Endometrial microvascular endothelial cells (primary cell): ENCODE measurements around the gene VCL. TPM values are rescaled to one million over a fixed set of nuclear protein-coding genes. Genes with fewer than 3 reads are reported as not detected.
"Not testable (repeated sequence)": the region's sequence is repeated elsewhere in the genome, so short reads cannot be mapped to it uniquely, and the experiment has no call there.

Experiments
- in situ Hi-C: cut with HindIII; loops from 2 replicates; pipeline ENCODE4 v1.10.0; 2017; ENCODE audit warnings: low sequenced_read_pairs, low pct_unique_long_range_greater_than_20kb; ENCODE audit errors: inconsistent ontology term
- total RNA-seq: library from RNA; depleted of rRNA; stranded (reverse); fragments of >200 nt; gene quantifications from one replicate; pipeline ENCODE4 v1.2.3, GENCODE V29; 2015; ENCODE audit errors: inconsistent ontology term

Gene VCL
- total RNA-seq = 198 TPM

- in situ Hi-C loops = no loop called here
Measured at GRCh38 chr10:73997787-73998622, at the start of gene VCL. VCL (plus strand) TSS chr10:73998116; CDS start chr10:73998208, 92 bp downstream.

DNA sequence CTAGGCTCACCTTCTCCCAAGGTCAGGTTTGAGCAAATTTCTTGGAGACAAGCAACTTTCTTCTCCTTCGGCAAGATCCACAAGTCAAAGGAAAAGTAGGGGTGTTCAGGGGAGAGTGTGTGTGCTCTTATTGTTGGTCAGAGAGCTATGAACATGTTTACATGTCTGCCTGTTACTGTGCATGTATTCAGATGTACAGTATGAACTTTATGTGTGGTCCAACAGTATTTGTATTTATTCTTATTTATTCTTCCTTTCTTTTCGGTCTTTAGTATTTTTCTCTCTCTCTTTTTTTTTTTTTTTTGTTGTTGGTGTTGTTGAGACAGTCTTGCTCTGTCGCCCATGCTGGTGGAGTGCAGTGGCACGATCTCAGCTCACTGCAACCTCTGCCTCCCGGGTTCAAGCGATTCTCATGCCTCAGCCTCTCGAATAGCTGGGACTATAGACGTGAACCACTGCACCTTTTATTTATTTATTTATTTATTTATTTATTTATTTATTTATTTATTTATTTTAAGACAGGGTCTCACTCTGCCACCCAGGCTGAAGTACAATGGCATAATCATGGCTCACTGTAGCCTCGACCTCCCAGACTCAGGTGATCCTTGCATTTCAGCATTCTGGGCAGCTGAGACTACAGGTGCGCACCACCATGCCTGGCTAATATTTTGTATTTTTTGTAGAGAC, 48.8 kb upstream of the VCL start:
- in situ Hi-C loops = no loop called here

GRCh38 chr10:73950155-73950948, 47.6 kb upstream of the VCL start:
- in situ Hi-C loops = no loop called here

DNA sequence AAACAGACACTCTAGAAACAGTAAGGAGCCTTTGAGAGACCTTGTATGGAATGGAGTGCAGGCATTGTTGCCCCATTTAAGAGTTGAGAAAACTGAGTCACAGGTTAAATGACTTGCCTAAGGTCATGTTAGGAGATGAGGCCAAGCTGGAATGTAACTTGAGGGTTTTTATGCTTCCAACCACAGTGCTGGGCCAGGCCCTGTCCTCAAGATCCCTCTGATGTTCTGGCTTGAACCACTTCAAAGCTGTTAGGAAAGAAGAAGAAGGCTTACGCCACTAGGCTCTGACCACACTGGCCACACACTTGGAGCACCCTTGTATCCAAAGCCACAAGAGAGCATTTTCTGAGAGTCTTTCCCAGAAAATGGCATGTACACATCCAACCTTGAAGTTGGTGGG, 44.3 kb upstream of the VCL start:
- in situ Hi-C loops = no loop called here

DNA sequence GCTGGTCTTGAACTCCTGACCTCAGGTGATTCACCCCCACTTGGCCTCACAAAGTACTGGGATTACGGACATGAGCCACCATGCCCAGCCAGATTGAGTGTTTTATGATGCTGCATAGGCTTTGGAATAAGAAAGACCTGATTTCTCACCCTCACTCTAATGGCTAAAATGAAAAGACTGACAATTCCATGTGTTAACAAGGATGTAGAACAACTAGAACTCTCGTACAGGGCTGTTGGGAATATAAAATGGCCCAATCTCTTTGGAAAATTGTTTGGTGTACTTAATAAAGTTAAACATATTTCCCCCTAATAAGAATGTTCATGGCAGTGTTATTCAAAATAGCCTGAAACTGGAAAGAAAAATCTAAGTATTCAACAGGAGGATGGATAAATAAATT, 43.2 kb upstream of the VCL start:
- in situ Hi-C loops = no loop called here

DNA sequence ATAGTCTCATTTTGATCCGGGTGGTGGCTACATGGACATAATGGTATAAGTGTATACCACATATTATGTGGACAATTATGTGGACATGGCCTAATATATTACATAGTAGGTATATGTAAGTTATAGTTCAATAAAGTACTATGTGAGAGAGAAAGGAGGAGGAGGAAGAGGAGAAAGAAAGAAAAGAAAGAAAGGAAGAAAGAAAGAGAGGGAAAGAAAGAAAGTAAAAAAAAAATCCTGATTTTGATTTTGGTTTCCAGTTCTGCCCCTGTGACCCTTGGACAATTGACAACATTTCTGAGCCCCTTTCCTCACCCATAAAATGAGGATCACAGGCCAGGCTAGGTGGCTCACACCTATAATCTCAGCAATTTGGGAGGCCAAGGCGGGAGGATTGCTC, 42.2 kb upstream of the VCL start:
- in situ Hi-C loops = no loop called here

DNA sequence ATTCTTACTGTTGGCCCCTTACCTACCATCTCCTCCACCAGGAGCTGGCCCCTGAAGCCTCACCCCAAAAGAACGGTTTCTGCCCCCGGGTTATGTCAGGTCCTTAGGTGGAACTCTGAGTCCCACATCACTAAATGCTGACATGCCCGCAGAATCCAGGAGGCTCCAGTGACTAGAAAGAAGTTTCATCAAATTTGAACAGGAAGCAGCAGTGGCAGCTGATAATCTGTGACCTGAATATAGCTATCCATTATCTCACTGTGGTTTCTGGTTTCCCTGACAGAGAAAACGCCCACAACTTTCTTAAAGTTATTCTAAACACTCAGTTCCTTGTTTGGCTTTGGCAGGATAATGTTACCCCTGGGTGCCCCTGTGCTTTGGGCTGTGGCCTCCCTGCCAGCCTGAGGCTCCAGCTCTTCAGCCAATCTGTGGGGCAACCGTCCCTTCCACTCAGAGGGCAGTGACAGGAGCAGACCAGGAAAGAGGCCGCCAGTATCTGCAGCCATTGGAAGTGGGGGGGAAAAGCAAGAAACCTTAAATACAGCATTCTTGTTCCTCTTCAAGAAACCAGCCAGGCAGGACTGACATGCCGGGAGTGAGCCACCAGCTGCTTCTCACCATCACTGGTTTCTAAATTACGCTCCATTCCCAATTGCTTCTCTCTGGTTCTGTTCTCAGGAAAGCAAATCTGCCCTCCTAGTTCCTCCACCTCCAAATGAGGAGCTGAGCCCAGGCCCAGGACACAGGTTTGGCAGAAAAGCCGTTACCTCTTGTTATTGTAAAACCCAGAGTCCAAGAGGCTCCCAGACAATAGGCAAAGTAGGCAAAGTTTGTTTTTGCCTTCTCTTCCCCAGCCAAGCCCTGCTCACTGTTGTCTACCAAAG, 41.2 kb upstream of the VCL start:
- in situ Hi-C loops = no loop called here

- in situ Hi-C loops = no loop called here
Measured at GRCh38 chr10:73959484-73960243, 38.3 kb upstream of the VCL start.

DNA sequence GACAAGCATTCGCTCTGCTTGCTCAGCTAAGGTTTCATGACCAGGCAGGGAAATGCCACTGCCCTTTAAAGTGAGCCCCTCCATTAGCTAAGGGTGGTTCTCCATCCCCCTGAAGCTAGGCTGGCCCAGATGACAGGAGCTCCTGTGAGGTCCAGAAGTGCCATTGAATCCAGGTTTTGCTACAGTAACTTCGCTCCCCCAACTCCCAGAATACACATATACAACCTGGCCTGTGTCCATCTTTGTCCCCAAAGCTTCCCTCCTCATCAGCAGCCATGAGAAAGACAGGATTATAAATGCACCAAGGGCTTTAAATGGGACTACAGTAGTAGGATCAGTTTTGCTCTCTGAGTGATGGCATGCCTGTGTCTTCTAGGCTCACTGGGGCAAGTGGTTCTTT, 35.5 kb upstream of the VCL start:
- in situ Hi-C loops = no loop called here

GRCh38 chr10:73963533-73963932, 34.4 kb upstream of the VCL start:
- in situ Hi-C loops = not testable (repeated sequence)

- in situ Hi-C loops = loop anchor here (5.0 kb wide), 1 partner anchor 48 kb away; no protein-coding TSS in a partner anchor
Measured at GRCh38 chr10:73964743-73965142, 33.2 kb upstream of the VCL start.

DNA sequence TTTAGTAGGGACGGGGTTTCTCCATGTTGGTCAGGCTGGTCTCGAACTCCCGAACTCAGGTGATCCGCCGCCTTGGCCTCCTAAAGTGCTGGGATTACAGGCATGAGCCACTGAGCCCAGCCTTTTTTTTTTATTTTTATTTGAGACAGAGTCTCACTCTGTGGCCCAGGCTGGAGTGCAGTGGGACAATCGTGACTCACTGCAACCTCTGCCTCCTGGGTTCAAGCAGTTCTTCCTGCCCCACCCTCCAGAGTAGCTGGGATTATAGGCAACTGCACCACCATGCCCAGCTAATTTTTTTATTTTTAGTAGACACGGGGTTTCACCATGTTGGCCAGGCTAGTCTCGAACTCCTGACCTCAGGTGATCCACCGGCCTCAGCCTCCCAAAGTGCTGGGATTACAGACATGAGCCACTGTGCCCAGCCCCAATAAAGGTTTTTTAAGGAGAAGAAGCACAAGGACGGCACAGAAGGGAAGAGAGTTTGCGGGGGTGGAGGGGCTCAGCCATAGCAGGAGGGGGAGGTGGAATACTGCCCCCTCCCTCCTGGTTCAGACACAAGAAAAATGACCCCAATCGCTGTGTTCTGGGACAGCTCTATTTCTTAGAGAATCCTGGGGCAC, 32.5 kb upstream of the VCL start:
- in situ Hi-C loops = loop anchor here (5.0 kb wide), 1 partner anchor 47 kb away; no protein-coding TSS in a partner anchor

- in situ Hi-C loops = loop anchor here (5.0 kb wide), 1 partner anchor 46 kb away; no protein-coding TSS in a partner anchor
Measured at GRCh38 chr10:73965890-73966768, 31.8 kb upstream of the VCL start.

DNA sequence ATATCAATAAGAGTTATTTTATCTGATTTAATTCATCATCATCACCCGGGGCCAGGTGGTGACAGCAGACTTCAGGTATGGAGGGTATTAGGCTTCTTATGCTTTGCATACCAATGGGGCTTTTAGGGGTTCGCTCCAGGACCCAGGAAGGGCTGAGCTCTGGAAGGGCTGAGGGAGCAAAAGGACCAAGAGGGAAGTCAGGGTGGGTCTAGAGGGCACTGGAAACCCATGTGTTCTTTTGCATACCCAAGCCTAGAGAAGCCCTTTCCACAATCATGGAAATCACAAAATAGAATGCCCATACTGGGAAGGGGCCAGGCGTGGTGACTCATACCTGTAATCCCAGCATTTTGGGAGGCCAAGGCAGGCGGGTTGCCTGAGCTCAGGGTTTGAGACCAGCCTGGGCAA, 30.9 kb upstream of the VCL start:
- in situ Hi-C loops = loop anchor here (5.0 kb wide), 1 partner anchor 45 kb away; no protein-coding TSS in a partner anchor

DNA sequence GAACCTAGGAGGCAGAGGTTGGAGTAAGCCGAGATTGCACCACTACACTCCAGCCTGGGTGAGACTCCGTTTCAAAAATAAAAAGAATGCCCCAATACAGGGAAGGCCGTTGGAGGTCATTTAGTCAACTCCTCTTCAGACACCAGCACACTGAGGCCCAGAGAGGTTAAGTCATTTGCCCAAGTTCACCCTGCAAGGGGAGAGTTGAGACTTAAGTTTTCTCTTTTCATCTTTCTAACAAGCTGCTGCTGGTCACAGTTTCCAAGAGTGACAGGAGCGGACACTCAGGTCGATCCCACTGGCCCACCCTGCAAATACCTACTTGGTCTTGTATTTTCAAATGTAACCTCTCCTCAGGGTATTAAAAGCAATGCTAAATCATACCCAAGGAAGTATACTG, 30.4 kb upstream of the VCL start:
- in situ Hi-C loops = loop anchor here (5.0 kb wide), 1 partner anchor 45 kb away; no protein-coding TSS in a partner anchor

DNA sequence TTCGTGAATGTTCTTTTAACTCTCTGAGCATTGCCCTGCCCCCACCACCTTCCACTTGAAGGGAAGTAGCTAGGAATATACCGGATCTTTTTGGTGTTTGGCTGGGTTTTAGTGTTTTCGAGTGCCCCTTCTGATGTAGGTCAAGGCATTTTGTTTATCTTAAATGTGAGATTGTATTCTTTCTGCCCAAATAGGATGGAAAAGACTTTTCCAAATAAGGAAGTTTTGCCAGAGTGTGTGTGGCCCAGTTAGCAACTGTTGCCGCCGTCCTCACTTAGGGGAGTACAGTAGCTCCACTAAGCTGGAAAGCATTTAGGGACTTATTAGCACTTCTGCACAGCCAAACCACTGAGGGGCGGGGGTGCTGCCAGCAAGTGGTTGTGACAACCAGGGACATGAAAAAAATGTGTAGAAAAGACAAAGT, 29.8 kb upstream of the VCL start:
- in situ Hi-C loops = loop anchor here (5.0 kb wide), 1 partner anchor 44 kb away; no protein-coding TSS in a partner anchor
